ENCODE results near the gene KPNA3. TPM values are rescaled to one million over a fixed set of nuclear protein-coding genes. Genes with fewer than 3 reads are reported as not detected.

KPNA3 gene
- total RNA-seq, 1 donor, result 36.7 TPM

- H3K4me3 ChIP-seq (ENCODE audit: low read depth, low read length), result no peak overlapping the region
- TF ChIP-seq CTCF (IDR thresholded peaks at IDR 0.05; ENCODE audit: insufficient read depth, low read depth, low read length), result no peak
- DNase-seq (ENCODE audit: low read depth), result no peak
Measured at GRCh38 chr13:49697468-49697867, 95.0 kb downstream of the KPNA3 start.

GRCh38 chr13:49694446-49694845, 98.0 kb downstream of the KPNA3 start:
- no peak for DNase-seq (ENCODE audit: low read depth)
- TF ChIP-seq CTCF (IDR thresholded peaks at IDR 0.05; ENCODE audit: insufficient read depth, low read depth, low read length), result no peak
- H3K4me3 ChIP-seq (ENCODE audit: low read depth, low read length), result no peak overlapping the region

- TF ChIP-seq CTCF (IDR thresholded peaks at IDR 0.05; ENCODE audit: insufficient read depth, low read depth, low read length), result no peak
- no peak for DNase-seq (ENCODE audit: low read depth)
Measured at GRCh38 chr13:49693877-49694276, 98.6 kb downstream of the KPNA3 start.

GRCh38 chr13:49693191-49693733, 99.2 kb downstream of the KPNA3 start:
- peak; percentile 86 for DNase-seq (ENCODE audit: low read depth)
- no peak for TF ChIP-seq CTCF (IDR thresholded peaks at IDR 0.05; ENCODE audit: insufficient read depth, low read depth, low read length)
- no peak overlapping the region for H3K4me3 ChIP-seq (ENCODE audit: low read depth, low read length)

More at GRCh38 chr13:49693877-49694276, 98.6 kb downstream of the KPNA3 start:
- H3K4me3 ChIP-seq (ENCODE audit: low read depth, low read length), result no peak overlapping the region

GRCh38 chr13:49690995-49691784, 101.3 kb downstream of the KPNA3 start, which contains the start of gene EBPL:
Gene EBPL, minus strand, starts transcription at chr13:49691486. Its CDS starts 62 bp downstream, at chr13:49691424.
- peak; percentile 85 for DNase-seq (ENCODE audit: low read depth)
- peak within 1 kb of the TSS; percentile 75 for H3K4me3 ChIP-seq (ENCODE audit: low read depth, low read length)
- no peak for TF ChIP-seq CTCF (IDR thresholded peaks at IDR 0.05; ENCODE audit: insufficient read depth, low read depth, low read length)

- TF ChIP-seq CTCF (IDR thresholded peaks at IDR 0.05; ENCODE audit: insufficient read depth, low read depth, low read length), result no peak
- peak; percentile 84 for DNase-seq (ENCODE audit: low read depth)
Measured at GRCh38 chr13:49690133-49690994, 102.1 kb downstream of the KPNA3 start.

More at GRCh38 chr13:49690133-49690994, 102.1 kb downstream of the KPNA3 start:
- peak overlapping the region; percentile 75 for H3K4me3 ChIP-seq (ENCODE audit: low read depth, low read length)
